Uterus (tissue), 2 donors: Measurements from ENCODE around the gene ZNF750.

Experiments used
- POLR2A ChIP-seq, 2 donors: fragments of 450-650 bp; IDR thresholded peaks; one replicate each; pipeline ENCODE4 v1.6.1; 2016; ENCODE audit warnings: antibody characterized with exemption in 2 of 2, mild to moderate bottlenecking in 1 of 2, moderate library complexity in 1 of 2
- TF ChIP-seq, protein P1 (sequence below), 4 experiments: fragments of 200-600 bp in 2 of 4; fragments of 450-650 bp in 2 of 4; sonication (generic) in 2 of 4; IDR thresholded peaks; one replicate each; pipeline ENCODE4 v1.5.1; 2016 to 2019; ENCODE audit warnings: antibody characterized with exemption in 4 of 4, mild to moderate bottlenecking in 2 of 4, moderate library complexity in 1 of 4

DNA sequence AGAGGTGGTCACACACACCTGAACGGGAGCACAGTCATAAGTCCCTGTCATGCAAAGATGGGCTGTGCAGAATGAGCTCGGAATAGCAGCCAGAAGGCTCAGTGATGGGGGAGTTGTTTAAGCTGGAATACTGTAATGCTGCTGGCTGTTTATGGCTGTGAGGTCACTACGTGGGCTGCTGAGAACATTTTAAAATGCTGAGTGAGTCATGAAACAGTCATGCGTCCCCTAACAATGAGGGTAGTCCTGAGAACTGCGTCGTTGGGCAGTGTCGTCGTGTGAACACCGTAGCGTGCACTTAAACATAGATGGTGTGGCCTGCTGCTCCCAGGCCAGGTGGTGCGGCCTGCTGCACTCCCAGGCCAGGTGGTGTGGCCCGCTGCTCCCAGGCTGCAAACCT, 48.3 kb downstream of the ZNF750 start:
- TF ChIP-seq, protein P1, sequence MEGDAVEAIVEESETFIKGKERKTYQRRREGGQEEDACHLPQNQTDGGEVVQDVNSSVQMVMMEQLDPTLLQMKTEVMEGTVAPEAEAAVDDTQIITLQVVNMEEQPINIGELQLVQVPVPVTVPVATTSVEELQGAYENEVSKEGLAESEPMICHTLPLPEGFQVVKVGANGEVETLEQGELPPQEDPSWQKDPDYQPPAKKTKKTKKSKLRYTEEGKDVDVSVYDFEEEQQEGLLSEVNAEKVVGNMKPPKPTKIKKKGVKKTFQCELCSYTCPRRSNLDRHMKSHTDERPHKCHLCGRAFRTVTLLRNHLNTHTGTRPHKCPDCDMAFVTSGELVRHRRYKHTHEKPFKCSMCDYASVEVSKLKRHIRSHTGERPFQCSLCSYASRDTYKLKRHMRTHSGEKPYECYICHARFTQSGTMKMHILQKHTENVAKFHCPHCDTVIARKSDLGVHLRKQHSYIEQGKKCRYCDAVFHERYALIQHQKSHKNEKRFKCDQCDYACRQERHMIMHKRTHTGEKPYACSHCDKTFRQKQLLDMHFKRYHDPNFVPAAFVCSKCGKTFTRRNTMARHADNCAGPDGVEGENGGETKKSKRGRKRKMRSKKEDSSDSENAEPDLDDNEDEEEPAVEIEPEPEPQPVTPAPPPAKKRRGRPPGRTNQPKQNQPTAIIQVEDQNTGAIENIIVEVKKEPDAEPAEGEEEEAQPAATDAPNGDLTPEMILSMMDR (IDR thresholded peaks at IDR 0.05): no peak
- no peak for TF ChIP-seq POLR2A (IDR thresholded peaks at IDR 0.05)
